ENCODE data around the gene AIP.
"Not testable (repeated sequence)": the region's sequence is repeated elsewhere in the genome, so short reads cannot be mapped to it uniquely, and the experiment has no call there.

AIP gene

DNA sequence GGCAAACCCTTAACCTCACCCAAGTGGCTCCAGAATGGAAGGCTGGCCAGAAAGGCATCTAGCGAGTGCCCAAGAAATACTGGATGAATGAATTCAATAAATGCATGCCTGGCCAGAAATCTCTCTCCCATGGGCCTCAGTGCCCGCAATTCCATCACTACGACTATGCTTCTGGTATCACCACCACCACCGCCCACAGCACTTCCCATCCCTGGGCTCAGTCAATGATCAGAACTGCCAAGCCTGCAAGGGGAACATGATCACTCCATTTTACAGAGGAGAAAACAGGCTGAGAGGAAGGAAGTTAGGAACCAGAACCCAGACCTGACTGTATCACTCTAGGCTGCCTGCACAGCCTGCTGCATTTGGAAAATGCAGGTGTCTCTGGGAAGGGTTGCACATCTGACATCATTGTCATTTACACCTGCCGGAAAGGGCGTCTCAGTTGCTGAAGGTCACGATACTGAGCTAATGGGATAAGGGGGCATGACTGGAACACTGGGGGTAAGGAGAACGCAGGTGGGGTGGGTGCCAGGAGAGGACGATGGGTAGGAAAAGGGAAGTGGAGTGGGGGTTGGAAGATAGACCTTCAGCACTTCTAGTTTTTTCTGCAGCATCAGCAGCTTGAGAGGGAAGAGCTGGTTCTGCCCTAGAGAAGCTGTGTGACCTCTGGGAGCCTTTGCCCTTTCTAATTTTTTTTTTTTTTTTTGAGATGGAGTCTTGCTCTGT is 33.5 kb upstream of the AIP start:
- no peak for DNase-seq

DNA sequence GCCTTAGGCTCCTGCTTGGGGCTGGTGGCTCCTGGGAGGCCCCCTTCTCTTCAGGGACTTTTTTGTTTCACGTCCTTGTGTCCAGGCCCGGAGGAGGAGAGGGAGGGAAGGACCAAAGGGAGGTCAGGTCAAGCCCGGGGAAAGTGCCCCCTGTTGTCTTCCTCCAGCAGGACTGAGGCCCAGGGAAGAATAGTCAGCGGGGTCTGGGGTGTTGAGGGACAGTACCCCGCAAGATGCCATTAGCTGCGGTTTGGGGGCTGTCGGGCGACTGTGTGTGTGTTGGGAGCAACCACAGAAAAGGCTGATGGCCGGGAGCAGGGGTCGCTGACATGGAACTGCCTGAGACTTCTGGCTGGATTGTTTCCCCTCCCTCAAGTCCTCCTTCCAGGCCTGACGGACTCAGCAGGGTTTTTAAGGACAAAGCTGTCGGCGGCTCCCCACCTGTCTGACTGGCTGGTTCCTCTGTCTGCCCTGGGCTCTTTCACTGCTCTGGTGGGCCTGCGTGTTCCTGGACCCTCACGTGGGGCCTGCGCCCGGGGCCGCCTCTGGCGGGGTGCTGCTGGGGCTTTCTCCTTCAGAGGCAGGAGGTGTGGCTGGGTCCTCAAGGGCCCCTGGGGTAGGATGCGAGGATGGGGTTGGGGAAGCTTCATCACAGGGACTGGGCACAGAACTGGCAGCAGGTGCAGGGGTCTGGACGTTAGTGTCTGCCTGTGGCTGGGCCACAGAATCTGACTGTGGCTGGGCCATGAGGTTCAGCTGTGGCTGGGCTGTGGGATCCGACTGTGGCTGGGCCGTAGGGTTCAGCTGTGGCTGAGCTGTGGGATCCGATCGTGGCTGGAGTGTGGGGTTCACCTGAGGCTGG is 31.8 kb upstream of the AIP start:
- no peak for DNase-seq

DNA sequence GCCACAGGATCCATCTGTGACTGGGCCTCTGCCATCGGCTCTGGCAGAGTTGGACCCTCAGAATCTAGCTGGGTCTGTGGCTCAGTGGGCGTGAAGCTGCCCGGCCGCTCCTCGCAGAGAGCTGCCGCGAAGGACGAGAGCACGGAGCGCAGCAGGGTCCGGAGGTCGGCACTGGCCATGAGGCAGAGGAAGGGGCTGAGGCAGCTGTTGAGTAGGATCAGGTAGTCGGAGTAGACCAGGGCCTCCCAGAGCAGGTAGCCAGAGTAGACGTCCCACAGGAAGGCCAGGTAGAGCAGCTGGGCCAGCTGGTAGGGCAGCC is 31.2 kb upstream of the AIP start:
- no peak for DNase-seq

DNA sequence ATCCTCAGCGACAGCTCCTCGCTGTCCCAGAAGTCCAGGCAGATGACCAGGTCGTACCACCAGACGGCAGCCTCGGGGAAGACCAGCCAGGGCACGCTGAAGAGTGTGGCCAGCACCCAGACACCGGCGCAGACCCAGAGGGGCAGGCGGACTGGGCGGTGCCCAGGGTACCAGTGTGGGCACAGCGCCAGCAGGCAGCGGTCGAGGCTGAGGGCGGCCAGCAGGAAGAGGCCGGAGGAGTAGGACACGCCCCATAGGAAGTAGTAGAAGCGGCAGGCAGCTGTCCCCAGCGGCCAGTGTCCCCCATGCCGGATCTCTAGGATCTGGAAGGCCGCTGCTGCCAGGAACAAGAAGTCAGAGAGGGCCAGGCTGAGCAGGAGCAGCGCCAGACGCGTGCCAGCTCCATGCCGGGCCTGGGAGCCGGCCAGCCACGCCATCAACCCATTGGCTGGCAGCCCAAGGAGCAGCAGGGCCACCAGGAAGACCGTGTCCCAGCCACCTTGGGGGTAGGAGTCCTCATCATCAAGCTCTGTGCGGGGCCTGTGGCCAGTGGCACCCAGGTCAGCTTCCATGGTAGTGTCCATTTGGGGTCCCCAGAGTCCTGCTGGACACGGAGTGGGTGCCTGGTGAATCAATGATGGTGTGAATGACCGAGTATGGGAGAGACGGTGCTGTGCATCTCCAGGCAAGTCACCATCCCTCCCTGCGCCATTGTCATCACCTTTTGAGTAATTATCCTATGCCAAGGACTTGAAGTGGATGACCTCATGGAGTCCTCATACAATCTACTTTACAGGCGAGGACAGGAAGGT is 30.5 kb upstream of the AIP start, which contains the start of gene GPR152:
Gene GPR152, minus strand, starts transcription at position 589 of the 812 bp plus-strand sequence. Its CDS starts 5 bp downstream, at position 584.
- no peak for DNase-seq

DNA sequence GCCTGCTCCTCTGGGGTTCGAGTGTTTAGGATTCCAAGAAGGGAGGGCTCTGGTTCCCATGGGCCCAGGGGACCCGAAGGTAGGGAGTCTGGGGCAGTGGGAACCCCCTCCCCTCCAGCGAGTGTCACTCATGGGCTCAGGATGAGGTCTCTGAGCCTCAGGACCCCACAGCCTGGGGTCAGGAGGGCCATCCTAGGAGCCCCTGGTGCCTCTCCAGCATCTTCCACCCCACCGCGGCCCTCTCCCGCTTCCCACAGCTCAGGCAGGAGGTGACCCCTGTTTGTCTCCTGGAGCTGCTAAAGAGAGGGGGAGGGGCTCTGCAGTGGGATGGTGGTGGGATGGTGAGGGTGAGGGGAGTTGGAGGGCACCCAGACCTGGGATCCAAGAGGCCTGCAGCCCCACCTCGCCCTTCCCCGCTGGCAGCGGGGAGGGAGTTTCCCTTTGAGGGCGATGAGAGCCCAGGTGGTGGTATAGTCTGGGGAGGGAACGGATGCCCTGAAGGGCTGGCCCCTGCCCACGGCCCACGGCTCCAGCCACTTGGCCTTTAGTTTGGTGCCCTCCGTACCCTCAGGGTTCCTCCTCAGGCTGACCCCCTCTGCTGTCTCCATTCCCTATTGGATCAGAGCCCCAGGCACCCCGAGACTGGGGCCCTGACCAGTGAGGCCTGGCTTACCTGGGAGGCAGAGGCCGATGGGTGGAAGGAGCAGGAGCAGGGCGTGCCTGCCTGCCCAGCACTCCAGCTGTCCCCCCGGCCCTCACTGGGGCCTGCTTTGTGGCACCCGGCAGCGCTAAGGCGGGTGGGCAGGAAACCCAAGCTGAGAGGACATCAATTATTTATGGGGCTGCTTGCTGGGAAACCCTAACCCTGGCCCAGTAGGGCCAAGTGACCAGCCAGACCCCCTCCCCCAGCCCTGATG is 28.8 kb upstream of the AIP start:
- no peak for DNase-seq

DNA sequence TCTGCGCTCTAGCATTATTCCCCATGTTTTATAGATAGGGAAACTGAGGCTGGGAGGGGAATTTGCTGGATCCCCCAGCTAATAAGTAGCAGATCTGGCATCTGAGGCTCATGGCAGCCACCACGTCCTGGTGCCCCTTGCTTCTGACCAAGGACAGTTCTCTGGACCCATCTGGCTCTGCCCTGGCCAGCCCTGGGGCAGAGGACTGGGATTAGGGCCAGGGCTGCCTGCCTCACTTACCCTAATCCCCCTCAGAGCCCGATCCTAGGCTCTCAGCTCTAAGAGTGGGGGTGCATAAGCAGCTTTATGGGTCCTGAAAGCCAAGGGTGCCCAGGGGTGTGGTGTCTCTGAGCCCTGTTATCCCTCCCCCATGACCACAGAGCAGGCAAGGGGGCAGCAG is 27.8 kb upstream of the AIP start, which contains the start of gene CABP4:
Gene CABP4, plus strand, starts transcription at position 301 of the 400 bp plus-strand sequence. Its CDS starts 70 bp downstream, at position 371.
- no peak for DNase-seq

DNA sequence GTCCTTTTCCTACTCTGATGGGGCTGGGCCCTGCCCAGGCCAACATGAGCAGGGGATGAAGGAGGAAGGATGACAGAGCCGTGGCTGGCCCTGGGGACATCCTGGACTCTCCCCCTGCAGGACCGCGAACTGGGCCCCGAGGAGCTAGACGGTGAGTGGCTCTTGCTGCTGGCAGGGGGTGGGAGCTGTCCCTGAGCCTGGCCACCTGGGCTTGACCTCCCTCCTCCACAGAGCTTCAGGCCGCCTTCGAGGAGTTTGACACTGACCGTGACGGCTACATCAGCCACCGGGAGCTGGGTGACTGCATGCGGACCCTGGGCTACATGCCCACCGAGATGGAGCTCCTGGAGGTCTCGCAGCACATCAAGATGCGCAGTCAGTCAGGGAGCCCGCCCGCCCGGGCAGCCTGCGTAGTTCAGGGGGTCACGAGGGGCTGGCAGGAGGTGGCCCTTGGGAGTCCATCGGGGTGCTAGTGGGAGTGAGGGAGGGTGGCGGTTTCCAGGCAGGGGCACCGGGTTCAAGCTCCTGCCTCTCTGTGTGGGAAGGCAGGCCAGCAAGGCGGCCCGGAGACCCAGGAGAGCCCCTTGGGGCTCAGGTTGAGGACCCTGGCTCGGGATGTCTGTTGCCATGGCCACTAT is 26.6 kb upstream of the AIP start:
- no peak for DNase-seq

DNA sequence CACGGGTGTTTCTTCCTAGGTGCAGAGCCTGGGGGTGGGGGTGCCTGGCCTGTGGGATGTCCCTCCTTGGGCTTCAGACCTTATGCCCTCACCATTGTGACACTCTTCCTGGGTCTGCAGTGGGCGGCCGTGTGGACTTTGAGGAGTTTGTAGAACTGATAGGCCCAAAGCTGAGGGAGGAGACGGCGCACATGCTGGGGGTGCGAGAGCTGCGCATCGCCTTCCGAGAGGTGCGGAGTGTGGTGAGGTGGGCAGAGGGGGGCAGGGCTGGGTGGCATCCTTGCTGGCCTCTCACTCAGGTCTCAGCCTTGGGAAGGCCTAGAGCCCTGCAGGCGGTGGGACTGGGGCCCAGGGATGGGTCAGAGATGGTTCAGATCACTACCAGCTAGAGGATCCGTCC is 25.4 kb upstream of the AIP start:
- DNase-seq: no peak

DNA sequence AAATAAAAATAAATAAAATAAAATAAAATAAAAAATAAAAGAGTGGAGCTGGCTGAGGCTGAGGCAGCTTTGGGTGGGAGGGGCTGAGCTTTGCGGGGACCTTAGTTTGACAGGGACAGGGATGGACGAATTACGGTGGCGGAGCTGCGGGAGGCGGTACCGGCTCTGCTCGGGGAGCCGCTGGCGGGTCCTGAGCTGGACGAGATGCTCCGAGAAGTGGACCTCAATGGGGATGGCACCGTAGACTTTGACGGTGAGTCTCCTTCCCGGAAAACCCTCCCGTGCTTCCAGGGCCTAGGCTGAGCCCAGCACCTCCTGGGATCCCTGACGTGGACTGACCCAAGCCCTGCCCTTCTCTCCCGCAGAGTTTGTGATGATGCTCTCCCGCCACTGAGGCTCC is 24.6 kb upstream of the AIP start:
- DNase-seq: no peak

DNA sequence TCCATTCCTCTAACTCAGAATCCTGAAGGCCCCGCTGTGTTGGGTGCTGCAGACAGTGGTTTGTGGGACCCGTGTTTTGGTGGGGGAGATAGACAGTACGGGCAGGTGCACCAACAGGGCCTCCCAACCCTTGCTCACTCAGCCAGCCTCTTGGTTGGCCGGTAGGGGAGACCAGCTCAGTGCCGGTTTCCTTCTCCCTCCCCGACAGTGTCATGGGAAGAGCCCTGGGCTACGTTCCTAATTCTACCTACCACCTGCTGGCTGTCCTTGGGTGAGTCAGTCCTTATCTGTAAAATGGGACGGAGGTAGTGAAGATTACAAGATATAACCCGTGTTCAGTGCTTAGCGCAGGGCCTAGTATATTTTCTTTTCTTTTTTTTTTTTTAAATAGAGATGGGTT is 19.6 kb upstream of the AIP start:
- DNase-seq: no peak

DNA sequence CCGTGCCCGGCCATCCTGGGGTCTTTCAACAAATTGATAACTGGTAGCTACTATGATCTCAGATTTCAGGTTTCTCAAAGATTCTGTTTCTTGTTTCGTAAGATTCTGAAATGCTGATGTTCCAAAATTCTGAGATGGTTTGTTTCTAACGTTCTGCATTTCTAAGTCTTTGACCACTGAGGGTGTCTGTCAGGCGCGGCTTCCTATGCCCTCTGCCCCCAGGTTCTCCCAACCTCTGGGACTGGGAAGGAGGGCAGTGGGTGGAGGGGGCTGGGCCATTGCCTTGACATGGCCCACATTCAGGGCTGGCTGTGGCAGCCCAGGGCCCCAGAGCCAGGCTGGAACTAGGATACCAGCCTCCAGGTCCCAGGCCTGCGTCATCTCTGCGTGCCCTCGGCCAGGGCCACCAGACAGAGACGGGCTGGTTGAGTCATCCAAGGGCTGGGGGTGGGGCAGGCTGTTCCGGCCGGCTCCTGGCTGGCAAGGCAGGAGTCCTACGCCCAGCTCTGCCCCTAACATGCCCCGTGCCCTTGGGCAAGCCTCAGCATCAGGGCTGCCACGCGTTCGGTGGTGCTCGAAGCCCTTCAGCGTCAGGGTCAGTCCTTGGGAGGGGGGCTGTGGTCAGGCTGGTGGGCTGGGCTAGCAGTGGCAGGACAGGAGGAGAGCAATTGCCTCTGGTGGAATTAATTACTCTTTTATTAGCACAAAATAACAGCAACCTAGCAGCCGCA is 19.0 kb upstream of the AIP start:
- no peak for DNase-seq

DNA sequence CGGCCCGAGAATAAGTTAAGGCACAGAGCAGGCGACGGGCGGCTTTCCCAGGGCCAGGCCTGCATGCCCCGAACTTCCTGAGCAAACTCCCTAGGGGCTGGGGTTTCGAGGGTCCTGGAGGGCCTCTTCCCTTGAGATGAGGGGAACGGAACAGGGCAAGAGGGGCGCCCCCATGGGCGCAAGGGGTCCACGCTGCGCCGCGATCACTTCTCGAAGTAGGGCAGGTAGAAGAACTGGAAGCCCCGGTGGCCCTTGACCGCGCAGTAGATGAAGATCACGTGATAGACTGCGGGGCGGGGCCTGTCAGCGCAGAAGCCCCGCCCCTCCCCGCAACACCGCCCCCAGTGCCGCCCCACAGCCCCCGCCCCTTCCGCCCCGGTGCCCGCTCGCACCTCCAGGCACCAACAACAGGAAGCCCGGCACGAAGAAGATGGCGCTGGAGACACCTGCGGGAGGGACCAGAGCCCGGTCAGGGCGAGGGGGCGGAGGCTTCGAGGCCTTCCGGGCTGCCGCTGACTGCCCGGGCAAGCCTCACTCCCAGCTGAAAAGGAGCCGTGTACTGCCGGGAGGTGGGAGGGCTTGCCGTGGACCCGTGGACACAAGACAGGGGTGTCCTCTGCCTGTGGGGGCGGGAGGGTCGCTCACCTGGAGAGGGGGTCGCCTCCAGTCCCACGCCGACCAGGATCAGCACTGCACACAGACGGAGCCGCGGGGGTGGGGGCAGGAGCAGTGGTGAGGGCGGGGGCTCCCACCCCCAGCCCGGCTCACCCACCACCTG is 18.2 kb upstream of the AIP start:
- DNase-seq: peak; percentile 91 to 94 (median 93)

DNA sequence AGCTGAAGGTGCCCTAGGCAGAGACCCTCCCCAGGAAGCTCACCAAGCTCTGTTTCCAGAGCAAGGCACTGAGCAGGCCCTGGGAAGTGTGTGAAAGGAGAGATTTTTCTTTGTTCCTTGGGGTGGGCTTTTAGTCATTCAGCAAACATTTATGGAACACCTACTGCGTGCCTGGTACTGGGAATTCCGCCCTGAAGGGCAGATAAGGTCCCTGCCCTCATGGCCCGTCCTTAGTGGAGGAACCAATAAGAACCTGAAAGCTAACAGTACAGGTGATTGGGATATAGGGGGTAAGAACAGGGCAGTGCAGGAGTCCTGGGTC is 17.7 kb upstream of the AIP start:
- no peak for DNase-seq

DNA sequence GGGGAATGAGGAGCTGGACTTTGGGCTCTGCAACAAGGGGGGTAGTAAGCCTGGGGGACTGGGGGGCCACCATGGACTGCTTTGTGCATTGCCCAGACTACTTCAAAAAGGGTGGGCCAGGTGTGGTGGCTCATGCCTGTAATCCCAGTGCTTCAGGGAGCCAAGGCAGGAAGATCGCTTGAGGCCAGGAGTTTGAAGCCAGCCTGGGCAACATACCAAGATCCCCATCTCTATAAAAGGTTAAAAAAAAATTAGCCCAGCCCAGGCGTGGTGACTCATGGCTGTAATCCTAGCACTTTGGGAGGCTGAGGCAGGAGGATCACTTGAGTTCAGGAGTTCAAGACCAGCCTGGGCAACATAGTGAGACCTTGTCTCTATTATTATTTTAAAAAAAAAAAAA is 17.3 kb upstream of the AIP start:
- DNase-seq: not testable (repeated sequence)

DNA sequence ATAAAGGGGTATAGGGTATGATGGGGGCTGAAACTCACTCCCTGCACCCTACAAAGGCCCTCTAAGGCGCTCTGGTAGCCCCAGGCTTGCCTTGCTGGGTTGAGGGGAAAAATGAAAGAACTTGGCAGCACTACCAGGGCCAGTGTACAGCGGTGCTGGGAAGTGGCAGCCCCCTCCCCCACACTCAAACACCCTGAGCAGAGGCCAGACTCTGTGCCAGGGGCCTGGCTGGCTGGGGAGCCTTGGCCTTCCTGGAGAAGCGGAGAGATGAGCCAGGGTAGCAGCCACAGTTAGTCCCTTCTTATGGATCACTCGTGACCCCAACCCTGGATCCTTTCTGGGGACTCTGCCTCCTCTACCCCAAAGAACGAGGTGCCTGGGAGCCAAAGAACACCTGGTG is 16.5 kb upstream of the AIP start:
- no peak for DNase-seq

DNA sequence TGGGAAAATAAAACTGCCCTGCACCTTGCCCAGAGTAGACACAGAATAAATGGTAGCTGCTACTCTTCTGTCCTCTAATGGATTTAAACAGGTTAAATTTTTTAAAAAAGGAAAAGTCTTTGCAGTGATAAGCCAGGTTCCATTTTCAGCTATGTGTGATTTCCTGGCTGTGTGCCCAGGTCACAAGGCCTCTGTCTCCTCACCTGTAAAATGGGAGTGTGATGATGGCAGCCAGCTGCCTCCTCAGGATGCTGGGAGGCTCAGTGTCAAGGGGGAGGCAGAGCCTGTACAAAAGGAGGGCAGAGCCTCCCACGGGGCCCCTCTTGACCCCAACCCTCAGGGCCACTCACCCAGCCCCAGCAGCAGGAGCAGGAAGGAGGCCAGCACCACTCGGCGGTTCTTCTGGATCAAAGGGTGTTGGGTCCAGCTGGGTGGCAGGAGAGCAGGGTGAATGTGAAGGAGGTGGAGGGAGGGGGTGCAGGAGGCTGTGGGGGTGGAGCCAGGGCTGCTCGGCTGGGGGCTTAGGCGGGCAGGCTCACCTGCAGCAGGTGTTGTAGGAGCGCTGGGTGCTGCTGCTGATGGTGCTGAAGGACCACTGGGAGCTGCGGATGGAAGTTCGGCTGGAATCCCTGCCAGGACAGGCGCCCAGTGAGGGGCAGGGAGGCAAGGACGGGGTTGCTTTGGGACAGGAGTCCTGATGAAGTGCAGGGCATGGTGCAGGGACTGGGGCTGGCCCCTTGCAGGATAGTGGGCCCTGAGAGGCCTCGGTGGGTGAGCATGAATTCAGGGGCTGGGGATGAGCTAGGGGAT is 15.7 kb upstream of the AIP start:
- no peak for DNase-seq

DNA sequence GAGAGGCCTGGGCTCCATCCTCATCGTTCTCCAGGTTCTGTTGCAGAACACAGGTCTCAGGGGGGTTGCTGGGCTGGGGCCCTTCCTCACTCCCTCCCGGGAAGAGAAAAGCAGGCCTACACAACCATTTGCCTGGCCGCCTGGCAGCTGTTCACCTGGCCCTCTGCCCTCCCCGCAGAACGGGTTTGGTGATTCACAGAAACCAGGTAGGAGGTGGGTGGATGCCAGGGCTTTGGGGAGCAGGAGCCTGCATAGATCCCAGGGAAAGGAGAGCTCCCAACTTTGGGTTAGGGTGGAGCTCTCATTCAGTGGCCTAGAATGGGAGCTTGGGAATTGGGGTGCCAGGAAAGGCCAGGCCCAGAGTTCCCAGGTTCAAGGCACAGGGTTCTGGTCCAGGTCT is 14.8 kb upstream of the AIP start:
- no peak for DNase-seq

DNA sequence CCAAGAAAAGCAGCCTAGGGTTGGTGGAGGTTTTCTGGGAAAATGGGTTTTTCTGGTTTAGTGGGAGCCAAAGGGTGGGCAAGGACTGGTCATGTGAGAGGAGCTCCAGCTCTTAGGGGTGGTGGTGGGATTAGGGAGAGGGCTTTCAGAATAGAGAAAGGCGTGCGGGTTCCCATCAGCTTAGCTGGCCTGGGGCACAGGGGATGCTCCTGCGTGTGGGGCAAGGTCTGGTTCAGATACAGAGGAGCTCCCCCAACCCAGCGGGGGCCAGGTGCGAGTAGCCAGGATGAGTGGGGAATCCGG is 14.4 kb upstream of the AIP start:
- no peak for DNase-seq

DNA sequence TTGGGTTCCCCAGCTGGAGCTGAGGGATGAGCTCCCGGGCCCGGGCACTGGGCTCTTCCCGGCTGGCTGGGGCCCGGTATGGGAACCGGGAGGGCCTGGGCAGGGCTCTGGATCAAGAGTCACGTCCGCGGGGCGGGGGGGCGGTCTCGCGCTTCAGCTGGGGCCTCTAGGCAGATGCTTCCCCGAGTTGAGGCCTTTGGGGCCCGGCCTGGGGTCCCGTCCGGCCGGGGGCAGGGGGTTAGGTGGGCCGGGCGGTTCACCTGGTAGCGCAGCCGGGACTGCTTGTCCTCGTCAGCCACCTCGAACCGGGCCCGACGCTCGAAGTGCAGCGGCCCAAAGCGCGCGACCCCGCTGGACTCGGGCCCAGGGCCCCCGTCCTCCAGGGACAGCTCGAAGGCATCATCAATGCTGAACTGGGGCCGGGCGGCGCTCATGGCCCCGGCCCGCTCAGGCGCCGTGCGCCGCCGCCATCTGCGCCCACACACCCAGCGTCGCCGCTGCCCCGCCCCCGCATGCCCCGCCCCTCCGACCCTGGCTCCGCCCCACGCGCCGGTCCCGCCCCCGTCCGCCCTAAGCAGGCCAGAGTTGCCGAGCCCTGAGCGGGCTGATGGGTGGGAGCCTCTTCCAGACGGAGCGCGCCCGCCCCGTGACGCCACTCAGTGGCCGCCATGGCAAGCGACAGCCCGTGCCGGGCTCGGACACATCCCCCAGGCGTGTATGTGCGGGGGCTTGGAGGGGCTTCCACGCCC is 13.9 kb upstream of the AIP start, which contains the start of gene TMEM134:
Gene TMEM134, minus strand, starts transcription at position 493 of the 749 bp plus-strand sequence. Its CDS starts 59 bp downstream, at position 434.
- peak; percentile 80 to 92 (median 89) for DNase-seq

Data from T-helper 1 cell (primary cell).